Fibroblast of upper back skin (primary cell): ENCODE data around the gene STX11.
"Not testable (repeated sequence)": the region's sequence is repeated elsewhere in the genome, so short reads cannot be mapped to it uniquely, and the experiment has no call there.

Experiments
- DNase-seq: peaks from one replicate; pipeline ENCODE4 v3.0.0-alpha.2; 2013

The STX11 gene

GRCh38 chr6:144178323-144178722, 28.0 kb downstream of the STX11 start:
- no peak for DNase-seq

DNA sequence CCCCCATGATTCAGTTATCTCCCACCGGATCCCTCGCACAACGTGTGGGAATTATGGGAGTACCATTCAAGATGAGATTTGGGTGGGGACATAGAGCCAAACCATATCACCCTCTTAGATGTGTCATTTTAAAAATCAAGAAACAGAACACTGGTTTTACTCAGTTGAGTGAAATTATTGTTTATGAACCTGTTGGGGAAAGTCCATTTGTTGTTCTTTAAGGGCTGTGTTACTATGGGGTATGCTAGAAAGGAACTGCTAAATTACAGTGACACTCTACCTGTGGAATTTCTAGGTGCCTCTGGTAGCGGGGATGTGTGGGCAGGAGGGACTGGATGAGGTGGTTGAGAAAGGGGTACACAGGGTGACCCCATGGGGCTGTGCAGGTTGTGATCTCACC, 28.9 kb downstream of the STX11 start:
- DNase-seq, result no peak

DNA sequence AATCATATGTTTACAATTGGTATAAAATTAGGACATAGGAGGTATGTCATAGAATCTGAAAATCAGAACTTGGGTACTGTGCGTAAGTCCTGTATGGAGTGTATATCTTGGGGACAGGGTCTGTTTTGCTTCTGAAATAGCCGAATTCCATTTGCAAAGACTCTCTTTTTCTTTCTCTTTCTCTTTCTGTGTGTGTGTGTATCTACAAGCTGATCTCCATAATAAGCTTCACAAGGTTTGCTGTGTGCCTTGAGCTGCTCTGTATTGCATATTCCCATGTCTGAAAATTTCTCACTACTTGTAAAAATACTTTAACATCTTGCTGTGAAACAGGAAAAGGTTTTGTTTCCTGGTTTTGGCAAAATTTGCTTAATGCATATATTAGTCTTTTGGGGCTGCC, 29.5 kb downstream of the STX11 start:
- no peak for DNase-seq

GRCh38 chr6:144180354-144180753, 30.0 kb downstream of the STX11 start:
- not testable (repeated sequence) for DNase-seq

DNA sequence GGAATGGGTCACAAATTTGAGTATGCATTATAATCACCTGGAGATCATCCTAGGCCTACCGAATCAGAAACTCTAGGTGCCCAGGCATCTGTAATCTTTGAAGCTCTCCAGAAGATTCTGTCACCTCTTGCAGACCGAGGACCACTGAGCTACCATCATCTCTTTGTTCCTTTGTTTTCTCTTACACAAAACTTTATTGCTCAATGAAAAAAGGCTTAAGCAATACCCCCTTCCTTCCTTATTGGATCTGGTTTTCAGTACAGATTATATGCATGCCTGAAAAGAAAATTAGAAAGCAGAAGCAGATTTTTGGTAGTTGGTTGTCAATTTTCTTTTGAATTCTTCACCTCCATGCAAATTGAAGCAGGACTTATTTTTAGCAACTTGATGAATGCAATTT, 31.3 kb downstream of the STX11 start:
- DNase-seq, result no peak

DNA sequence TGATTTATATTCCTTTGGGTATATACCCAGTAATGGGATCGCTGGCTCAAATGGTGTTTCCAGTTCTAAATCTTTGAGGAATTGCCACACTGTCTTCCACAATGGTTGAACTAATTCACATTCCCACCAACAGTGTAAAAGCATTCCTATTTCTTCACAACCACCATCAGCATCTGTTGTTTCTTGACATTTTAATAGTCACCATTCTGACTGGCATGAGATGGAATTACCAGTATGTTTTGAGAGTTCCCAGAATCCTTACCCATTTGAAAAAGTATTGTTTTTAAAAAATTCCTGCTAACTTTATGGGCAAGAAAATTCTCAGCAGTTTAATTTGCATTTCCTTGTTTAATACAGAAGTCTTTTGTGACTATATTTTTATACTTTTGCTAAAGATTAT, 33.9 kb downstream of the STX11 start:
- not testable (repeated sequence) for DNase-seq

DNA sequence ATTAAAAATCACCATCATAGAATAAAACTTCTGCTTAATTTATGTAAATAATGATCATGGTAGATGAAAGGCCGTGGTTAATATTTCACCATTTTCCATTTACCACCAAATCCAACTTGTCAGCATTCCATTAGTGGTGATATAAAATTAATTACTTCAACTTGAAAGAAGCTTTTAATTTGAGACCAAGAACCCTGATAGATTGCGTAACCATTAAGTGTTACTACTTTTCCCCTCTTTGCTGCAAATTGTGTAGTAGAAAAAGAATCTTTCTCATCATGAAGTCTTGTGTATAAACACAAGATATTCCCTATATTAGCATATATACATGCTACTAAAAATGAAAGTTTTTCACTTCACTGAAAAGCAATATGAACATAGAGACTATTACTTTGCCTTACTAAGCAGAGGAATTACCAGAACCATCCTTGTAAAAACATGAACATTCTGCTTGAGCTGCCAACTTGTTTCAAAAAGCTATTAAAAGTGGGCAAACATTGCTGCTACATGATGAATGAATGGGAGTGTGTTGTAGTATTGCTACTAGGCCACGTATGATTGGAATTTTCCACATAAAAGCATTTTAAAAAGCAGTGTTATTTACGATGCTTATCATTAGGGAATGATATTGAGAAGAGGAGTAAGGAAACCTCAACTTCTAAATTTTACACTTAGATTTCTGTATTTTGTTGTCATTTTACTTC, 35.0 kb downstream of the STX11 start:
- DNase-seq, result no peak

- no peak for DNase-seq
Observed at GRCh38 chr6:144186817-144187625, 36.7 kb downstream of the STX11 start.

DNA sequence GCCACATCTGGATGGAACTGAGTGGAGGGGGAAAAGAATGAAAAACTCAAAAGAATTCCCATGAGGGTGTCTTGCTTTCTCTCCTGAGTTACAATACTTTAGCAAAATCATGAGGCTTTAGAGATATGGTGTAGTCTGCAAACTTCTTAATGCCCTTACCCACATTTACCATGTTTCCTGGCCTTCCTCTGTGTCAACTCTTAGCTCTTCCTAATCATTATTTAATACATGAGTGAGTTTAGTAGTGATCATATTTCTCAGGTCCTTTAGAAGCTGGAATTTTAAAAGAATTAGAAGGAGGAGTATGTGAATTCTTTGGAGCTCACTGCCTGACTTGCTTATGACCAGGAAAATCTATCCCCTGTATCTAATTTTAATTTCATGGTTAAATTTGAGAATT, 39.0 kb downstream of the STX11 start:
- no peak for DNase-seq

GRCh38 chr6:144190080-144190479, 39.8 kb downstream of the STX11 start:
- no peak for DNase-seq

GRCh38 chr6:144190593-144190992, 40.3 kb downstream of the STX11 start:
- DNase-seq, result peak; percentile 54

GRCh38 chr6:144193181-144193580, 42.9 kb downstream of the STX11 start:
- no peak for DNase-seq

DNA sequence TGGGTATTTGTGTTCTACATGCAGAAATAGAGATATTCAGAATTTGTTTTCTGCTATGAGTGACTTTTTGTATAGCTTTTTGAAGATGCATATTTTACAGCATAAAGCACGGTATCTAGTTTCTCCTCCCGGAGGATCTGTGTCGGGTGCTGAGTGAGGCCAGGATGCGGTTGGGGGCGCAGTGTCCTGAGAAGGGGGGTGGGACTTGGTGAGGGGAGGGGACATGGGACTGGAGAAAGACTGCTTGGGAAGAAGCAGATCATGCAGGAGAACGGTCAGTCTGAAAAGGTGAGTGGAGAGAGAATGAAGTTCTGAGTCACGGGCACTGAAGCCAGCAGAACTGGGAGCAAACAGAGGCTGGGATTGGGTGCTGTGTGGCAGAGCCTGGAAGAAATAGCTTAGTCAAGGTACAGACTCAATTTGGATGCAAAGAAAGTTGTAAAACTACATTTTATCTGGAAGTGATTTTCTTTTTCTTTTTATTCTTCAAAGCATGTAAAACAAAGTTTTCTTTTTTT, 44.0 kb downstream of the STX11 start:
- no peak for DNase-seq

DNA sequence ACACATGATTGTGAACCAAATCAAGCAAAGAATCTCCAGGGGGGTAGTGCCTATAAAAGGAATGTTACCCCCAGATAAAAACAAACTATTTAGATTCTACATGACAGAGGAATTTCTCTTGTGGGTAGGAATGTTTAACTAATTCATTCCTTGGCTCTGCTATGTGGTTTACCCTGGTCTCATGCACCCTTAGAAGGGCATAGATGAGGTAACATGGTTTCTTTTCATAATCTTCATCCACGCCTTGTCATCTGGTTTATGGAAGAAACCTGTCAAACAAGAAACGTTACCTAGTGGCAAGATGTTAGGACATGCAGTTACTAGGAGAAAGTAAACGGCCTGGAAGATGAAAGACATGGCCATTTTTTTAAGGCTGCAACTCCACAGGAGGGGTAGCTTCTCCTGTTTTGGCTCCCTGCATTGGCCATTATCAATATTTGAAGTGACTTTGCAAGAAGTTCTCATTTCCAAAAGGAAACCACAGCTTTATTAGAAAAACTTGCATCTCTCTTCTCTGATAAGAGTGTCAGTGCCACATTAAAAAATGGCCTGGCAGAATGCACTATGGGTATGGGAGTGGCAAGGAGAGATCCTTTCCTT, 45.5 kb downstream of the STX11 start:
- peak; percentile 34 for DNase-seq

- no peak for DNase-seq
Observed at GRCh38 chr6:144197919-144198318, 47.6 kb downstream of the STX11 start.

DNA sequence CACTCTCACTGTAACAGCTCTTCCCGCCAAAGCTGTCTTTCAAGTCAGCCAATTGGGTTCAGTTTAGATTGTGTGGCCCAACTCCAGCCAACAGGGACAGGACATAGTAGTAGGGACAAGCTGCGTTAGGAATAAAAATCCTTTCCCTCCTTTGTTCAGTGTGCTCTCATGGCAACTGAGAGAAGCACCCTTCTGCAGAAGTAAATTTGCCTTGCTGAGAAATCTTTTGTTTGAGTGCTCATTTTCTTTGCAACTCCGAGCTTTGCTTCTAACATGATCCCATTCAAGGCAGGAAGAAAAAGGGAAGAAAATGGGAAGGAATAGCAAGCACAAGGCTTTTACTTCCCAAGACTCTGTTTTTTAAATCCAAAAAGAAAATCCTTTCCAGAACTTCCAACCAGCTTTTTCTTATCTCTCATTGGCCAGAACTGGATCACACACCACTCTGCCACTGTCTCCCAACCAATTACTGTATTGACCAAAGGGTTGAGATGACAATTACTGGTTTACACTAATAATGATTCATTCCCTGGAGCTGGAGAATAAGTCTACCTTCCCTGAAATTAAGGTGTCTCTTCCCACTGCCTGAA, 52.7 kb downstream of the STX11 start:
- DNase-seq, result no peak

- no peak for DNase-seq
Observed at GRCh38 chr6:144211160-144211559, 60.8 kb downstream of the STX11 start.

GRCh38 chr6:144213315-144213714, 63.0 kb downstream of the STX11 start:
- DNase-seq, result no peak

GRCh38 chr6:144214029-144214428, 63.7 kb downstream of the STX11 start:
- no peak for DNase-seq

DNA sequence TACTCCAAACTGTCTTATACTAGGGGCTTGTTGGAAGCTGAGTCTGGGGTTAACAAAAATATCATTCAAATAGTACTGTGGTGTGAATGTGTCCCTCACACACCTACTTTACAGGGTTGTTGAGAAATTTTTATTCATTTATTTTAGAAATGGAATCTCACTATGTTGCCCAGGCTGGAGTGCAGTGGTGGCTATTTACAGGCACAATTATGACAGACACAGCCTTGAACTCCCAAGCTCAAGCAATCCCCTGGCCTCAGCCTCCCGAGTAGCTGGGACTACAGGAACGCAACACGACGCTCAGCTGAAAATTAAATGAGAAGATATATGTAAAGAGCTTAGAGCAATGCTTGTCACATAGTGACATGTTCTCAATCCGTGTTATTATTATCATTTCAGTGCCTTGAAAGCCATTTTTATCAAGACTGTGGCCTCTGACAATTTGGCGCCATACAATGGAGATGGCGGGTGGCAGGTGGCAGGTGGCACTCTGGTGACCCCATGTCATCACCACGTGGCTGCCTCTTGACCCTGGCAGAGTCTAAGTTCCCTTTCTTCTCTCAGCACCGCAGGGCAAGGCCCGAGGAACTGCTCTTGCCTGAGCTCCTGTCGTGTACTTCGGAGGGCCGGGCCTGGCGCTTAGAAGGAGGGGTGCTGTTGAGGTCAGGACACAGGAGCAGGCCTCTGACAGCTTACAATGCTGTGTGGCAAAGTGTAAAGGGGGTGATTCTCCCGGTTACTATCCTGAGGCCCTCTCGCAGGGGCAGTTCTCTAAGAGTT, 64.5 kb downstream of the STX11 start:
- no peak for DNase-seq

- DNase-seq, result peak; percentile 19
Observed at GRCh38 chr6:144215402-144215931, 65.2 kb downstream of the STX11 start.

DNA sequence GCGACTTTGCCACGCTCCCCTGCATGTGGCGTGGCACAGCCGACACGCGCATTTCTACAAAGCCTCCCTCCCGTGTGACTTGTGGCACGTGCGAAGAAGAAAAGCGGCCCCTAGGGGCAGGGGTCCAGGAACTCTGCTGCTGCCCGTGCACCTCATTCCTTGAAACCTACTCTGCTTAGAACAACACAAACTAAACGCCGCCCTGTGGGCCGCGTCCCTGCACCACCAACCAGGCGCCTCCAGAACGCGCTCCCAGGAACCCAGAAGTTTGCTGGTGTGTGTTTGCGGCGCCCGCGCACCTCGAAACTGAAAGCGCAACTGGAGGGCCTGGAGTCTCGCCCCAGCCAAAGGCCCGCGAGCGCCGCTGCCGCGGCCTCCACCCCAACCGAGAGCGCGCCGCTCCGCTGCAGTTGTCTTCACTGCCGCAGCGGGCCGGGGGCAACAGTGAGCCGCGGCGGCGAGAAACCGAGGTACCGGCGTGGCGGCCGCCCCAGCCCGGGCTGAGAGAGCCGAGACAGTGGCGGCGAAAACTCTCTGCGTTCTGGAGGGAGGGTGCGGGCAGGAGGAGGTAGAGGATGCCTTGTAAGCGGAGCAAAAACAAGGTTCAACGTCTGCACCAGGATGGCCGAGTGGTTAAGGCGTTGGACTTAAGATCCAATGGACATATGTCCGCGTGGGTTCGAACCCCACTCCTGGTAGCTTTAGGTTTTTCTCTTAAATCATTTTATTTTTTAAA, 65.8 kb downstream of the STX11 start:
- DNase-seq, result peak; percentile 96
